ENCODE data around the gene GALNT6.
A peak's percentile ranks its signal among the peaks of the same experiment; 100 is the strongest.
"Not testable (repeated sequence)": the region's sequence is repeated elsewhere in the genome, so short reads cannot be mapped to it uniquely, and the experiment has no call there.

GALNT6 gene

GRCh38 chr12:51318846-51319599, 72.2 kb downstream of the GALNT6 start:
- DNase-seq = peak; percentile 76

- not testable (repeated sequence) for DNase-seq
Measured at GRCh38 chr12:51318057-51318806, 73.0 kb downstream of the GALNT6 start.

DNA sequence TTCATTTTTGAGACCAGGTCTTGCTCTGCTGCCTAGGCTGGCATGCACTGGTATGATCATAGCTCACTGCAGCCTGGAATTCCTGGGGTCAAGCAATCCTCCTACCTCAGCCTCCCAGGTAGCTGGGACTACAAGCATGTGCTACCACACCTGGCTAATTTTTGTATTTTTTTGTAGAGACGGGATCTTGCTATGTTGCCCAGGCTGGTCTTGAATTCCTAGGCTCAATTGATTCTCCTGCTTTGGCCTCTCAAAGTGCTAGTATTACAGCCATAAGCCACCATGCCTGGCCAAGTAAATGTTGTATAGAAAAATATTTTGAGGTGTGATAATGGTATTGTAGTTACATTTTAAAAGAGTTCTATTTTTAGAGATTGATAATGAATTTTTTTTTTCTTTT, 79.8 kb downstream of the GALNT6 start:
- DNase-seq = no peak

DNA sequence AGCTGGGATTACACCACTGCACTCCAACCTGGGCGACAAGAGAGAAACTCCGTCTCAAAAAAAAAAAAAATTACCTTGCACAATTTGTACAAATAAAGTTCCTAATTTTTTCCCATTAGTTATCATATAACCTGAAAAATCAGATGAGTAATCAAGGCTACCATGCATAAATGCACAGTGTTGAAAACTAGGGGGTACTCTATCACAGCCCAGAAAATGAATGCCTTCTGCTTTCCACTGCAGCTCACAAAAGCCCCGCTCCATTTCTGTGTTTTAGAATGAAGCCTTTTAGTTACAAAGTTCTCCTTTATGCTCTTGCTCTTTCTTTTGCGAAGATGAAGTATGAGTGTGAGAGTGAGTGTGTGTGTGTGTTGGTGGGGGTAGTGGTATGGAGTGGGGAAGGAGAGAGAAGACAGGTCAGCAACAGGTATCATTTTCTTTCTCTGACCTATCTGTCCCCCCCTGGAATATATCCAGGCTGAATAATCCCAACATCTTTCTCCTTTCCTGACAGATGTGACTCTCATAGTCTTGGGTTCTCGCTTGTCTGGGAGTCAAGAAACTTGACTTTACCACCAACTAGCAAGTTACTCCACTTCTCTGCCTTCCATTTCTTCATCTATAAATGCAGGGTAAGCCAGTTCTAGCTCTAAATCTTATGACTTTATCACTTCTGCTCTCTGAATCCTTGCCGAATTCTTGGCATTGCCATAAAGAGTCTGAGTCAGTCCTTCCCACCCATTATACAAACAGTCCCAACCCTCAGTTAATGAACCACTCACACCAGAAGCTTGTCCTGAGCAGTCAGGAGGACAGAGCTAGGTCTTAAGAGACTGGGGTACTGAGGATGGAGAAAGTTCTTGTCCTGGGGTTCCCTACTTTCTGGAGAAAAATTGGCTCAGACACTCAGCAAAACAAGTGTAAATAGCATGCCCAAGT, 83.3 kb downstream of the GALNT6 start:
- DNase-seq = no peak

DNA sequence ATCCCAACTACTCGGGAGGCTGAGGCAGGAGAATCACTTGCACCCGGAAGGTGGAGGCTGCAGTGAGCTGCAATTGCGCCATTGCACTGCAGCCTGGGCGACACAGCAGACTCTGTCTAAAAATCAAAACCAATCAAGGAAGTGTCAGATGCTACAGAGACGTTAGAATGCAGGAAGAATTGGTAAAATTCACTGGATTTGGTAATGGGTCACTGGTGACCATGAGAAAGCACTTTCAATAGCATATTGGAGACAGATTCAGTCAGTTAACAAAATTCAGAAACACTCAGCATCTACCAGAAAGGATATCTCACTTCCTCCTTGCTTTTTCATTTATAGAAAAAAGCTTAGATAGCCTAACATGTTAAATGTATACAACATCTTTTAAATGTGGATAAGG, 84.7 kb downstream of the GALNT6 start:
- no peak for DNase-seq

Measured in CD4-positive, alpha-beta T cell treated with Interleukin-17A for 1 hour (primary cell).